GM18519 (cell line): ENCODE results near the gene GPAT3.
A peak's percentile ranks its signal among the peaks of the same experiment; 100 is the strongest.
"Not testable (repeated sequence)": the region's sequence is repeated elsewhere in the genome, so short reads cannot be mapped to it uniquely, and the experiment has no call there.

Experiments
- ATAC-seq: cut with Tn5 transposase; IDR thresholded peaks from one replicate; pipeline ENCODE4 v1.9.1; 2021; ENCODE audit warnings: mild to moderate bottlenecking, moderate library complexity; ENCODE audit not compliant: unreplicated experiment, low FRiP score

The GPAT3 gene

GRCh38 chr4:83548151-83548905 is 12.4 kb downstream of the GPAT3 start:
- peak; percentile 89 for ATAC-seq

DNA sequence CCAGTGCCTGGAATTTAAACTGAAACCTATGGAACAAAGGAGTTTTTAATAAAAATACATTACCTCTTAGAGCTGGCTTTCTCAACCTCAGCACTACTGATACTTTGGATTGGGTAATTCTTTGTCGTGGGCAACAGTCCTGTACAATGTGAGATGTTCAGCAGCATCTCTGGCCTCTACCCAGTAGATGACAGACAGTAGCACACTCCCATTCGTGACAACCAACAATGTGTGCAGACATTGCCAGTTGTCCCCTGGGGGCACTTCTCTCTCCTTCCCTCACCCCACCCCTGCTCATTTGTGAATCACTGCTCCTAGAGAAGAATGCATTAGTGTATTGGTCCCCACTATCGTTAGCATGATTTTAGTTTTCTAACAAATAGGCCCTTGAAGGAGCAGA is 16.2 kb downstream of the GPAT3 start:
- no peak for ATAC-seq

DNA sequence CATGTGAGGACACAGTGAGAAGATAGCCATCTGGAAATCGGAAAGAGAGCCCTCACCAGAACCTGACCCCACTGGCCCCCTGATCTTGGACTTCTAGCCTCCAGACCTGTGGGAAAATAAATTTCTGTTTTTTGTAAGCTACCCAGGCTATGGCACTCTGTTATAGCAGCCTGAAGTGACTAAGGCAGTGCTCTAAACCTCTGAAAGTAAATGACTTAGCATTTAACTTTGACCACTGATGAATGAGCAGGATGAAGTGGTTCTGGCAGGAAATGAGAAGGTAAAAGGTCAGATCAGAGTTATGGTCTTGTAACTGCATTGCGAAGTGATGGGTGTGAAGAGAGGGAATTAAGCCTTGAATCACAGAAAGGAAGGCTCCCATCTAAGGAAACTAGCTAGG is 17.0 kb downstream of the GPAT3 start:
- ATAC-seq: peak; percentile 58

- no peak for ATAC-seq
Observed at GRCh38 chr4:83556006-83556707, 20.2 kb downstream of the GPAT3 start.

DNA sequence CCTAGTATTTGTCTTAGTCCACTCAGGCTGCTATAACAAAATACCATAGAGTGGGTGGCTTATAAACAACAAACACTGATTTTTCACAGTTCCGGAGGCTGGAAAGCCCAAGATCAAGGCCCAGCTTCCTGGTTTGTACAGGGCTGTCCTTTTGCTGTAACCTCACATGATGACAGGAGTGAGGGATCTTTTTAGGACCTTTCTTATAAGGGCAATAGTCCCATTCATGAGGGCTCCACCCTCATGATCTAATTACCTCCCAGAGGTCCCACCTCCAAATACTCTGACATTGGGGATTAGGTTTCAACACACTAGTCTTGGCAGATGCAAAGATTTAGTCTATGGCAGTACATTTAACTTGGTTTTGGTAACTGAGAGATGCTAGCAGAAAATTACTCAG is 20.9 kb downstream of the GPAT3 start:
- no peak for ATAC-seq

DNA sequence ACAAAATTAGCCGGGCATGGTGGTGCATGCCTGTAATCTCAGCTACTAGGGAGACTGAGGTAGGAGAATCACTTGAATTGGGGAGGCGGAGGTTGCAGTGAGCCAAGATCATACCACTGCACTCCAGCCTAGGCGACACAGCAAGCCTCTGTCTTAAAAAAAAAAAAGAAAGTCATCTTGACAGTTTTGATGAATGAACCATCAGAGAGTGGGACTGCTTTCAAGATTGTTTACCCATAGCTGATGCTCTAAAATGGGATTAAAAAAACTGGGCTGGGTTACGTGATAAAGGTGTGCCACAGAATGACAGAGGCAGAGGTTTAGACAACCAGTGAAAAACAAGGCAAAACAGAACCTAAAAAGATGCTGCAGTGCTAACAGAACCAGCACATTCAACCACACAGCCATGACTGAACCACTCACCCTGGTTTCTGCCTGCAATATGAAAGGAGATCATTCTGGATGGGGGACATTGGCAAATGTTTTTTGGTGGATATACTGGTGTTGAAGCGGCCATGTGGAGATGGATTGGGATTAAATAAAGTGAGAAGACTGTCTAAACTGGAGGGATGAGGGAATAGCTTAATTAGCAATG is 22.2 kb downstream of the GPAT3 start:
- ATAC-seq: no peak

- ATAC-seq: no peak
Observed at GRCh38 chr4:83558680-83559079, 22.8 kb downstream of the GPAT3 start.

DNA sequence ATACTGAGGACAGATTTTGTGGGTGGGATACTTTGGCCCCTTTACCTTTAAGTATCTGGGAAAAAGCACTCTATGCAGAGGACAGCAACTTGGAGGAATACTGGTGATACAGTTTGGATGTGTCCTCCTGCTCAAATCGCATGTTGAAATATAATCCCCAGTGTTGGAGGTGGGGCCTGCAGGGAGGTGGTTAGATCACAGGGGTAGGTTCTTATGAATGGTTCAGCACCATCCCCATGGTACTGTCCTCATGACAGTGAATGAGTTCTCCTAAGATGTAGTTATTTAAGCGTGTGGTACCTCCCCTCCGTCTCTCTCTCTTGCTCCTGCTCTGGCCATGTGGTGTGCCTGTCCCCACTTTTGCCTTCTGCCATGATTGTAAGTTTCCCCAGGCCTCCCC is 24.6 kb downstream of the GPAT3 start:
- ATAC-seq: no peak

DNA sequence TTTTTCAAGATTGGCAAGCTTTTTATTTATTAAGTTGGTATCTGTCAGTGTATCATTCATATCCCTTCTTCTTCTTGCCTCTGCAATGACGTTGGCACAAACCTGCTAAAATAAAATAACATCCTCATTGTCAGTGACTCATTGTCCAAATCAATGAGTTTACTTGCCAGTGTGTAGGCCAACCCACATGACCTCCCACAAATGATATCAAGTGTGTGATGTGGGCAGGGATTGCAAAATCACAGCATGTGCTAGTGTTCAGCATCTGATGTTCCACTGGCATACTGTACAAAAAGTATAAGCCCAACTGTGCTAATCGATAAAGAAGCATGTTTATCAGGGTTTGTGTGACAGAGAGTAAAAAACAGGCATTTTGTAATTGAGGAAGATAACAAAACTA is 25.5 kb downstream of the GPAT3 start:
- no peak for ATAC-seq

GRCh38 chr4:83563998-83564397 is 28.1 kb downstream of the GPAT3 start:
- ATAC-seq: no peak

DNA sequence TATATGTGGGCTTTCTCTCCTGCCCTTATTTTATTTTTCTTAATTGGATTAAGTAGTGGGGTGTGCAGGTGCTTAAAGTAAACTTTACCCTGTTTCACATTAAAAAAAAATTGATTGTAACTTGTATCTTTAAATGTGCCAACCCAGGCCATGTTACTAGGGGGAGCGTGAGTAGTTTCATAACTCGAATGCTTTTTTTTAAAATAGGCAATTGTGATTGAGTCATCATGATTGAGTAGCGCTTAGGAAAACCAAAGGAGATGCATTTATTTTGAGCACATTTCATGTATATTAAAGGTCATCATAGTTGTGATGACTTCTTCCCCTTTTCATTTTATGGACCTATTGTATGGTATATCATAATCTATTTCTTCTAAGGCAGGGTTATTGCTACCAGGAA is 32.2 kb downstream of the GPAT3 start:
- ATAC-seq: no peak

DNA sequence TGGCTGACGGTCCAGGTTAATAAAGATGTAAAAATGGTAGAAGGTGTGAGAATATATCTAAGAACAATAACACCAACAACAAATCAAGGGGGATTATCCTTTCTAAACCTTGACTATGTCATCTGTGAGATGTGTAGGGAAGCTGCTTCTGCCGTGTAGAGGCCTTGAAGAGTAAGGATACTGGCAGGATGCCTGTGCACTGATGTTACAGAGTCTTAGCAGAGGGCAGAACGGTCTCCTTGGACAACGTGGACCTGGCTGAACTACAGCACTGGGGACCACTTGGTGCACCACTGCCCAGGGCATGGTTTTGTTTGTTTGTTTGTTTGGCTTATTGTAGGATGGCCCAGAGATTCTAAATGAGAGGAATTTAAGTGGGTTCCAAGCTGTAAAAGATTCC is 33.5 kb downstream of the GPAT3 start:
- ATAC-seq: no peak

GRCh38 chr4:83569987-83570386 is 34.1 kb downstream of the GPAT3 start:
- ATAC-seq: peak; percentile 81

DNA sequence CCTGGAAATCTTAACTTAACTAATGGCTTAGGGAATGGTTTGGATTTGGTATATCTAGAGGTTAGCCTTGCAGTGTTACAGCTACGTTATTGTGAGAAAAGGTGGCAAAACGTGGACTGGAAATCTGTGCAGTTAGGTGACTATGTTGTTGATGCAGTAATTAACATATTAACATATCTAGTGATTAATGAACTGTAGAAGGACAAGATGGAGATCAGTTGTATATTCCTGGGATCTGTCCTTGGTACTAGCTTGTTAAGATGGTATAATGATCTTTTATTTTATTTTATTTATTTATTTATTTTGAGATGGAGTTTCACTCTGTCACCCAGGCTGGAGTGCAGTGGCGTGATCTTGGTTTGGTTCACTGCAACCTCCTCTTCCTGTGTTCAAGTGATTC is 36.9 kb downstream of the GPAT3 start:
- ATAC-seq: no peak

DNA sequence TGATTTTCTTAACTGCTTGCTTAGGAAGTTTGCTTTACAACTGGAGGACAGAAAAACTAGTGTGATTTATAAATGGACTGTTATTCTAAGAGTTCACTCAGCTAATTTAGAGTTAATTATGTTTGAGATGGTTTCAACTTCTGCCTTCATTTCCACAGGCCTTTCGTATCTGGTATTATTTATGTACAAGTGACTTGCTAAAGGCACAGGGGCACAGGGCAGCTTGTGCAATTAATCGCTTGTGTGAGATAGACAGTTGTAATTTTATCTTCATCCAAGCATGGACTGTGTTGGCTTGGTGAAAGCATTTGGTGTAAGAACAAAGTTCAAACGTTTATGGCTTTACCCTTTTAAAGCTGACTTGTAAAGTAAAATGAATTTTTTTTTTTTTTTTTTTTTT is 38.3 kb downstream of the GPAT3 start:
- ATAC-seq: no peak

- not testable (repeated sequence) for ATAC-seq
Observed at GRCh38 chr4:83576237-83576636, 40.3 kb downstream of the GPAT3 start.

GRCh38 chr4:83581411-83582288 is 45.7 kb downstream of the GPAT3 start:
- peak; percentile 67 for ATAC-seq

GRCh38 chr4:83582289-83582785 is 46.4 kb downstream of the GPAT3 start:
- ATAC-seq: no peak

DNA sequence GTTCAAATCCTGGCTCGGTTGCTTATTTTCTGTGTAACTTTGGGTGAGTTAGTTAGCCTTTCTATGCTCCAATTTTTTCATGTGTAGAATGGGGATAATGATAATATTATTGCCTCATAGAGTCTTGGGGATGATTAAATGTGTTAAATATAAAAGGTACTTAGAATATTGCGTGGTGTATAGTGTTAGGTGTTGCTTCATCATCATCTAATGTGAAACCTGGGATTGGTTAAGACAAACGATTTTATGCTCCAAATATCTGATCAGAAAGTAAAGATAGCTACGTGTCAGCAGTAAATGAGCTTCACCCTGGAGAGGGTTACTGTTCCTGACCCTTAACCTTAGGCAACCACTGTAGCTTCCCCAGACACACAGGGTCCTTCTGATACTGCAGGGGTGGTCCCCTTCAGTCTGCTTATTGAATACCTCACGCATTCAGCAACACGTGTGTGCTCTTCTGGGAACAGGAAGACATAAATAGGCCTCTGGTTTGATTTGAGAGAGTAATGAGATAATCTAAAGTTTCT is 50.1 kb downstream of the GPAT3 start:
- ATAC-seq: no peak

DNA sequence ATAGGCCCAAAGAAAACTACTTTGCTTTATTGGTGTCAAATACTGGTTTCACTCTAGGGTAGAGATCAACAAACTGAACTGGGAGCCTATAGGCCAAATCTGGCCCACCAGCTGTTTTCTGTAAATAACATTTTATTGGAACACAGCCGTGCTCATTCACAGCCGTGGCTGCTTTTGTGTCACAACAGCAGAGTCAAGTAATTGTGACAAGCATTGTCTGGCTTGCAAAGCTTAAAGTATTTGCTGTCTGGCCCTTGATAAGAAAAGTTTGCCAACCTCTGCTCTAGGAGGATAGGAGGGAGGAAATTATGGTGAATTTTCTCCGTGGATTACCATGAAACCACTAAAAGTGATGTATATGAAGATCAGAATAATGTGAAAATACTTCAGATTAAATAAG is 53.4 kb downstream of the GPAT3 start:
- no peak for ATAC-seq
